ENCODE measurements around the gene SHANK1.
"Not testable (repeated sequence)": the region's sequence is repeated elsewhere in the genome, so short reads cannot be mapped to it uniquely, and the experiment has no call there.

The SHANK1 gene

GRCh38 chr19:50753879-50754278, 34.3 kb upstream of the SHANK1 start:
- TF ChIP-seq CTCF (IDR thresholded peaks at IDR 0.05; ENCODE audit: insufficient read depth, low read depth, low read length, missing control alignments), result no peak
- no peak overlapping the region for H3K4me3 ChIP-seq (ENCODE audit: low read length)
- DNase-seq (ENCODE audit: low read depth), result no peak

GRCh38 chr19:50750010-50750409, 30.4 kb upstream of the SHANK1 start:
- no peak for TF ChIP-seq CTCF (IDR thresholded peaks at IDR 0.05; ENCODE audit: insufficient read depth, low read depth, low read length, missing control alignments)
- DNase-seq (ENCODE audit: low read depth), result no peak
- no peak overlapping the region for H3K4me3 ChIP-seq (ENCODE audit: low read length)

GRCh38 chr19:50749490-50749889, 29.9 kb upstream of the SHANK1 start:
- H3K4me3 ChIP-seq (ENCODE audit: low read length), result no peak overlapping the region
- DNase-seq (ENCODE audit: low read depth), result no peak
- no peak for TF ChIP-seq CTCF (IDR thresholded peaks at IDR 0.05; ENCODE audit: insufficient read depth, low read depth, low read length, missing control alignments)

- H3K4me3 ChIP-seq (ENCODE audit: low read length); DNase-seq (ENCODE audit: low read depth): not testable (repeated sequence)
Measured at GRCh38 chr19:50747141-50747540, 27.5 kb upstream of the SHANK1 start.

- no peak for TF ChIP-seq CTCF (IDR thresholded peaks at IDR 0.05; ENCODE audit: insufficient read depth, low read depth, low read length, missing control alignments)
- H3K4me3 ChIP-seq (ENCODE audit: low read length), result no peak overlapping the region
- DNase-seq (ENCODE audit: low read depth), result no peak
Measured at GRCh38 chr19:50745221-50745620, 25.6 kb upstream of the SHANK1 start.

- no peak for DNase-seq (ENCODE audit: low read depth)
- TF ChIP-seq CTCF (IDR thresholded peaks at IDR 0.05; ENCODE audit: insufficient read depth, low read depth, low read length, missing control alignments), result no peak
- H3K4me3 ChIP-seq (ENCODE audit: low read length), result no peak overlapping the region
Measured at GRCh38 chr19:50743537-50743936, 23.9 kb upstream of the SHANK1 start.

GRCh38 chr19:50741179-50741933, 21.8 kb upstream of the SHANK1 start:
- DNase-seq (ENCODE audit: low read depth), result no peak
- no peak overlapping the region for H3K4me3 ChIP-seq (ENCODE audit: low read length)
- TF ChIP-seq CTCF (IDR thresholded peaks at IDR 0.05; ENCODE audit: insufficient read depth, low read depth, low read length, missing control alignments), result no peak
